ENCODE measurements around the gene ZNF438.

The ZNF438 gene

GRCh38 chr10:30897547-30897946 lies 134.1 kb downstream of the ZNF438 start:
- no peak for TF ChIP-seq CTCF (IDR thresholded peaks at IDR 0.05; ENCODE audit: borderline replicate concordance, control extremely low read depth, extremely low read depth, insufficient read depth, missing control alignments)
- DNase-seq (ENCODE audit: low spot score): no peak
- in situ Hi-C loops (cut with MboI; ENCODE audit: low sequenced_read_pairs, unreplicated experiment): no loop called here

GRCh38 chr10:30897048-30897447 lies 134.6 kb downstream of the ZNF438 start:
- in situ Hi-C loops (cut with MboI; ENCODE audit: low sequenced_read_pairs, unreplicated experiment): no loop called here
- no peak for TF ChIP-seq CTCF (IDR thresholded peaks at IDR 0.05; ENCODE audit: borderline replicate concordance, control extremely low read depth, extremely low read depth, insufficient read depth, missing control alignments)
- DNase-seq (ENCODE audit: low spot score): no peak

- no peak for DNase-seq (ENCODE audit: low spot score)
- no peak for TF ChIP-seq CTCF (IDR thresholded peaks at IDR 0.05; ENCODE audit: borderline replicate concordance, control extremely low read depth, extremely low read depth, insufficient read depth, missing control alignments)
- in situ Hi-C loops (cut with MboI; ENCODE audit: low sequenced_read_pairs, unreplicated experiment): no loop called here
Measured at GRCh38 chr10:30894221-30894620, 137.4 kb downstream of the ZNF438 start.

- DNase-seq (ENCODE audit: low spot score): no peak
- in situ Hi-C loops (cut with MboI; ENCODE audit: low sequenced_read_pairs, unreplicated experiment): no loop called here
- no peak for TF ChIP-seq CTCF (IDR thresholded peaks at IDR 0.05; ENCODE audit: borderline replicate concordance, control extremely low read depth, extremely low read depth, insufficient read depth, missing control alignments)
Measured at GRCh38 chr10:30893208-30893607, 138.5 kb downstream of the ZNF438 start.

GRCh38 chr10:30887839-30888238 lies 143.8 kb downstream of the ZNF438 start:
- no peak for TF ChIP-seq CTCF (IDR thresholded peaks at IDR 0.05; ENCODE audit: borderline replicate concordance, control extremely low read depth, extremely low read depth, insufficient read depth, missing control alignments)
- DNase-seq (ENCODE audit: low spot score): no peak
- in situ Hi-C loops (cut with MboI; ENCODE audit: low sequenced_read_pairs, unreplicated experiment): no loop called here

- in situ Hi-C loops (cut with MboI; ENCODE audit: low sequenced_read_pairs, unreplicated experiment): no loop called here
- TF ChIP-seq CTCF (IDR thresholded peaks at IDR 0.05; ENCODE audit: borderline replicate concordance, control extremely low read depth, extremely low read depth, insufficient read depth, missing control alignments): no peak
Measured at GRCh38 chr10:30885423-30885822, 146.2 kb downstream of the ZNF438 start.

GRCh38 chr10:30883751-30884150 lies 147.9 kb downstream of the ZNF438 start:
- TF ChIP-seq CTCF (IDR thresholded peaks at IDR 0.05; ENCODE audit: borderline replicate concordance, control extremely low read depth, extremely low read depth, insufficient read depth, missing control alignments): no peak
- in situ Hi-C loops (cut with MboI; ENCODE audit: low sequenced_read_pairs, unreplicated experiment): no loop called here
- DNase-seq (ENCODE audit: low spot score): no peak

More at GRCh38 chr10:30885423-30885822, 146.2 kb downstream of the ZNF438 start:
- DNase-seq (ENCODE audit: low spot score): no peak
